ENCODE results near the gene RND1.

DNA sequence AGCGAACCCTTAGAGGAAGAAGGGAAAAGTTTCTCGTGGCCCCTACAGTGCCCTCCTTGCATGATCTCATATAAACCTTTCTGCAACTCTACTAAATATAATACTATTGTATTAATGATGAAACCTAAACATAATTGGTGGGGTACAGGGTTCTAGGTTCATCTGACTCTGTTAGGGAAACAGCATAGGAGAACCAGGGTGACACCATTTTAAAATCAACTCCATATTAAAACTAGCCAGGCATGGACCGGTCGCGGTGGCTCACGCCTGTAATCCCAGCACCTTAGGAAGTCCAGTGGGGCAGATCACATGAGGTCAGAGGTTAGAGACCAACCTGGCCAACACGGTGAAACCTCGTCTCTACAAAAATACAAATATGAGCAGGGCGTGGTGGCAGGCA lies 15.0 kb upstream of the RND1 start:
- TF ChIP-seq CTCF (IDR thresholded peaks at IDR 0.05; ENCODE audit: low read depth, low read length, poor library complexity, severe bottlenecking): no peak
- TF ChIP-seq EZH2phosphoT487 (IDR thresholded peaks at IDR 0.05; ENCODE audit: borderline replicate concordance, low read length): no peak
